Measurements from ENCODE around the gene MAGED2. TPM values are rescaled to one million over a fixed set of nuclear protein-coding genes. Genes with fewer than 3 reads are reported as not detected.

Gene MAGED2
- total and polyA plus RNA-seq, 2 donors (not counting 3 experiments of a cell fraction or from before 2014, with no cell fraction given): 241 to 309 TPM

- no peak for FAIRE-seq
- POLR2A ChIA-PET: no interaction called here
- CTCF ChIA-PET: no interaction called here
These were observed 9.4 kb upstream of the MAGED2 start, which contains the start of gene ITIH6 for GRCh38 chrX:54798137-54798536. ITIH6 (minus strand) TSS chrX:54798255; CDS start chrX:54798210, 45 bp downstream.

More at GRCh38 chrX:54798137-54798536, 9.4 kb upstream of the MAGED2 start, which contains the start of gene ITIH6:
- peaks cover 0 to 11% of the 10 kb centered on the region in 2 experiments for H3K27me3 ChIP-seq (ENCODE audit: control insufficient read depth in 2 of 2, insufficient read depth in 2 of 2, low read length in 2 of 2)
- no peaks in the 10 kb centered on the region for H3K4me1 ChIP-seq (ENCODE audit: control insufficient read depth, extremely low read depth, insufficient read depth, low read length)
- H3K36me3 ChIP-seq (ENCODE audit: control insufficient read depth in 2 of 2, extremely low read depth in 1 of 2, insufficient read depth in 2 of 2, low read length in 2 of 2): no peaks in the 10 kb centered on the region
- H3K9ac ChIP-seq (replicated peaks; ENCODE audit: extremely low read depth, insufficient read depth, low read length): no peak within 1 kb of the TSS
- TF ChIP-seq POLR2A (IDR thresholded peaks at IDR 0.05; ENCODE audit: low read depth, low read length) (no peak), MYC (IDR thresholded peaks at IDR 0.05; ENCODE audit: low read depth, low read length) (no peak), EZH2 (IDR thresholded peaks at IDR 0.05; ENCODE audit: borderline replicate concordance, low read depth, low read length, severe bottlenecking) (no peak), JUN (IDR thresholded peaks at IDR 0.05; ENCODE audit: borderline replicate concordance, insufficient read depth, insufficient read length, low read depth) (no peak), FOS (IDR thresholded peaks at IDR 0.05; ENCODE audit: borderline replicate concordance, insufficient read depth, low read length) (no peak), CTCF (IDR thresholded peaks at IDR 0.05; ENCODE audit: extremely low read depth in 1 of 2, insufficient read depth in 1 of 2, low read depth in 1 of 2, low read length in 2 of 2) (no peak), MAX (IDR thresholded peaks at IDR 0.05; ENCODE audit: insufficient read depth, insufficient read length) (no peak), POLR2AphosphoS5 (IDR thresholded peaks at IDR 0.05; ENCODE audit: insufficient read depth, low read depth, low read length) (no peak), GATA2 (IDR thresholded peaks at IDR 0.05; ENCODE audit: insufficient read depth, insufficient read length, low read depth, low read length) (no peak)
- no peak within 1 kb of the TSS for H2AFZ ChIP-seq (ENCODE audit: low read depth, low read length)
- H3K79me2 ChIP-seq (ENCODE audit: control insufficient read depth, insufficient read depth, low read length): no peaks in the 10 kb centered on the region
- no peaks in the 10 kb centered on the region for H3K9me1 ChIP-seq (replicated peaks; ENCODE audit: control insufficient read depth, extremely low read depth, insufficient read depth, low read length)
- no TSS peak for BruUV-seq (replicated peaks)
- H3K9me3 ChIP-seq (replicated peaks; ENCODE audit: control insufficient read depth, insufficient read depth, low read length): no peaks in the 10 kb centered on the region
- intact Hi-C loops (cut with micrococcal nuclease) (no loop called here), dilution Hi-C loops (cut with MboI; ENCODE audit: extremely low pct_ligation_motif_present, low sequenced_read_pairs) (no loop called here)
- H3K4me2 ChIP-seq (ENCODE audit: insufficient read depth, low read length): no peak within 1 kb of the TSS
- no peak within 1 kb of the TSS for H3K27ac ChIP-seq (ENCODE audit: insufficient read depth, low read depth, low read length)
- no peaks in the 10 kb centered on the region for H4K20me1 ChIP-seq (replicated peaks; ENCODE audit: control insufficient read depth, extremely low read depth, insufficient read depth, low read length)
- no peak for DNase-seq (ENCODE audit: low read depth, low spot score)
- no peak within 1 kb of the TSS for H3K4me3 ChIP-seq (replicated peaks in 1 of 3; ENCODE audit: insufficient read depth in 1 of 3, low read depth in 1 of 3, low read length in 3 of 3)
